Effector CD8-positive, alpha-beta T cell (primary cell): ENCODE results near the gene NR4A1.
A peak's percentile ranks its signal among the peaks of the same experiment; 100 is the strongest.

Source experiments
- DNase-seq: peaks from one replicate; lab custom pipeline; 2025; lab: John Stamatoyannopoulos, UW

The NR4A1 gene

DNA sequence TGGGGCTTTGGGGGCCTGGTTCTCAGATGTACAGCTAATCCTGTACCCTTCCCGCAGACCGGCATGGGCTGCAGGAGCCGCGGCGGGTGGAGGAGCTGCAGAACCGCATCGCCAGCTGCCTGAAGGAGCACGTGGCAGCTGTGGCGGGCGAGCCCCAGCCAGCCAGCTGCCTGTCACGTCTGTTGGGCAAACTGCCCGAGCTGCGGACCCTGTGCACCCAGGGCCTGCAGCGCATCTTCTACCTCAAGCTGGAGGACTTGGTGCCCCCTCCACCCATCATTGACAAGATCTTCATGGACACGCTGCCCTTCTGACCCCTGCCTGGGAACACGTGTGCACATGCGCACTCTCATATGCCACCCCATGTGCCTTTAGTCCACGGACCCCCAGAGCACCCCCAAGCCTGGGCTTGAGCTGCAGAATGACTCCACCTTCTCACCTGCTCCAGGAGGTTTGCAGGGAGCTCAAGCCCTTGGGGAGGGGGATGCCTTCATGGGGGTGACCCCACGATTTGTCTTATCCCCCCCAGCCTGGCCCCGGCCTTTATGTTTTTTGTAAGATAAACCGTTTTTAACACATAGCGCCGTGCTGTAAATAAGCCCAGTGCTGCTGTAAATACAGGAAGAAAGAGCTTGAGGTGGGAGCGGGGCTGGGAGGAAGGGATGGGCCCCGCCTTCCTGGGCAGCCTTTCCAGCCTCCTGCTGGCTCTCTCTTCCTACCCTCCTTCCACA is 7.6 kb downstream of the NR4A1 start:
- no peak for DNase-seq

DNA sequence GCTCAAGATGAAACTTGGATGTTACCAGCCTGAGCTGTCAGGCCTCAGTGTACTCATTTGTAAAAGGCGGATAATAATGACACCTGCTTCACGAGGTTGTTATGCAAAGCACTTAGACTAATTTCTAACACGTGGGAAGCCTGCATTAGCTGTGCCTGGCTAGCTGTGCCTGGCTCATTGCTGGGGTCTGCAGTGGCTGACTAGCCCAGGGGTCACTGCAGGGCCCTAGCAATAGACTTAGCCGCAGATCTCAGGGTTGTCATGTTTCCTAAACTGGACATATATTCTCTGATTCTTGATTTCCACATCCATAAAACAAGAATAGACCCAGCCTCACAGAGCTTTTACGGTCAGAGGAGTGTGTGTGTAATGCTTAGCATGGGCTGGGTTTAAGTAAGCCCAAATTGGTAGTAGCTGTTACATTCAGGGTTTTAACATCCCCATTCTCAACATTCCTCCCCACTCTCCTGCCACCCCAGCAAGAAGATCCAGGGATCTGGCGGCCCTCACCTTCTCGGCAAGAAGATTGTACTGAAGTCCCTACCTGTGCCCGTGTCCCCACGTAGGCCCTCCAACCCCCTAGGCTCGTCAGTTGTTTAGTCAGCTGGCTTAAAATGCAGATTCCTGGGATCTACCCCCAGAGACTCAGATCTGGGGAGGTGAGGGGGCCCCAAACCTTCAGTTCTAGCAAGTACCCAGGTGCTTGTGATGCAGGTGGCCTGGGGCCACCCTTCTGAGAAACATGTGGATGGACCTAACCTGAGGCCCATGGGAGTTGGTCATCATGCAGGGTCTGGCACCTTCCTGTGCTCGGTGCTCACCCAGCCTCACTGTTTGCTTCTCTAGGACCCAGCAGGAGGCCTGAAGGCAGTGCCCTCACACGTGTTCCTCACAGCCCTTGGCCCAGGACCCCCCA is 8.6 kb downstream of the NR4A1 start:
- no peak for DNase-seq

DNA sequence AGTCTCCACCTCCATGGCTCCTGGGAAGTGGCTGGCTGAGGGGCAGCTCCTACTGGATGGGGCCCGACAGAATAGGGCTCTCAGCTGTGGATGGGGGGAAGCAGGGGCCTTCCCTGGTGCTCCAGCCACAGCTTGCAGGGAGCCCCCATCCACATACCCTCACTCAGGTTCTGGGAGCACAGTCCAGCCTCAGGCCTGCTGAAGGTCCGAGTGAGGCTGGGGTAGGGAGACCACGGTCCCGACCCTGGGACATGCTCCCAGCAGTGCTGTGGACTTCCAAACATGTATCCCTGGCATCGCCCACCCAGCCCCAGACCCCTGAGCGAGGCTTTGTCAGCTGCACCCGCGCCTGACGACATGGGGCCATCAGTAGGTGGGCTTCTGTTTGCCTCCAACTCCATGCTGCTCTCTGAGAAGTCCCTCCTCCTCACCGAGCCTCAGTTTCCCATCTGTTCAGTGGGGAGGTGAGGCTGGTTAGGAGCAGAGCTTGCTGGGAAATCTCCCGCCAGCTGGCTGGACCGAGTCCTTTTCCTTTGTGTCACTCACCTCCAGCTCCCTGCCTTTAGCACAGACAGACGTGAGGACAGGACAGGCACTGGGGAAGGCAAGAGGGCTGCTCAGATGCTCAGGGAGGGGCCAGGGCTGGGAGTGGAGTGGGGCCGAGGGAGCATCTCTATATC is 9.4 kb downstream of the NR4A1 start:
- DNase-seq = no peak

DNA sequence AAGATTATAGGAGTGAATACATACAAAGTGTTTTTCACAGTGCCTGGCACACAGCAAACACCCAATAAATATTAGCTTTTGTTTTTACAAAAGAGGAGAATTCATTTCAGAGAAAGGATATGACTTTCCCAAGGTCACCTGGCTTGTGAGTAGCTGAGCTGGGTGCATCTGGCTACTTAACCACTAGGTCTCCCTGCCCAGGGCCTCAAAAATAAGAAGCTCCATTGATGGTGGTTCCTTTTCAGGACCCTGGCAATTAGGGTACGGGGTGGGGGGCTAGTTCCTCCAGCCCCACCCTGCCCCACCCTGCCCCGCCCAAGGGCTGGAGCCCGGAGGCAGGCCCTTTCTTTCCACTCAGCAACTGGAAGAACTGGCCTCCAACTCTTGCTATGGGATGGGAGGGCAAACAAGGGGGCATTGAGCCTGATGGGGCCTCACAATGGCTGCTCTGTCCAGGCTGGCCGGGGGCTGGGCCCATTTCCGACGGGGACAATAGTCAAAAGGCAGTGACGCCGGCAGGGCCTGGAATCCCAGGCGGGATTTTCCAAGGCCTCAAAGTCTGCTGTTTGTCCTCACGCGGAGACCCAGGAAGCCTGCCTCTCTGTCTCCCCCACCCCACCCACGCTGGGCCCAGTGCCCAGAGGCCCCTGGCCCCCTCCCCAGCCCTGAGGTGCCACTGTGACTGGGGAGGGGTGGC is 10.4 kb downstream of the NR4A1 start:
- DNase-seq = no peak

DNA sequence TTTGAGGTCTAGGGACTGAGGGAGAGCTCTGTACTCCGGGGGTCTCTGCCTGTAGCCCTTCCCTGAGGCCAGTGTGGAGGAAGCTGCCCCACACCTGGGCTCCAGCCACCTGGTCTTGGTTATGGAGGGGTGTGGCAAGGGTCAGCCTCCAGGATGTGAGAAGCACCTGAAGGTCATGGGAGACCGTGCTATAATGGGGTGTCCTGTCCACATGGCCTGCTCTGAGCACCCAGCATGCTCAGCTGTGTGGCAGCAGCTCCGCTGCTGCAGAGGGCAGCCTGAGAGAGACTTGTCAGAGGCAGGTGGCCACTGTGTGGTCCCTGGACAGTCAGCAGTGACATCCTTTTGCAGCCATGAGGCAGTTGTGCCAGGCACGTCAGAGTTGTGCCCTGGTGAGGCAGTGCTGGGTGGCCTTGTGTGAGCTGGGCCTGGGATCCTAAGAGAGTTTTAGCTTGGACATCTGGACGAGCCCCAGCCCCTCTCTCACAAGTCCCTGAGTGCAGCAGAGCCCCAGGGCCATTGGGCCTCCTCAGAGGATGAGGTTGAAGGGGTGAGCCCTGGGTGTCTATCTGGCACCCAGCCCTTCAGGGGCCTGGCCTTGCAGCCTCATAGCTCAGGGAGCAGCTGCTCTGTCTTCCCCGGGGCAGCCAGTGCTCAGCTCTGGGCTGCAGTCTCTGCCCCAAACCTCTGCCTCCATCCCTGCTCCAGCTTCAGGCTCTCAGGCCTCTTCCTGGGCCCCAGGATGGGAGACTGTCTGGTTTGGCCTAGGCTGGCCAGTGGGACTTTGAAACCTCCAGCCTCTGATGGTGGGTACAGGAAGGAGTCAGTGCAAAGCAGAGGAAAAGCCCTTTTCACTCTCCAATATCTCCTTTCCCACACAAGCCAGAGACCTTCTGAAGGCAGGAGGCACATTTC is 11.2 kb downstream of the NR4A1 start:
- DNase-seq = no peak

DNA sequence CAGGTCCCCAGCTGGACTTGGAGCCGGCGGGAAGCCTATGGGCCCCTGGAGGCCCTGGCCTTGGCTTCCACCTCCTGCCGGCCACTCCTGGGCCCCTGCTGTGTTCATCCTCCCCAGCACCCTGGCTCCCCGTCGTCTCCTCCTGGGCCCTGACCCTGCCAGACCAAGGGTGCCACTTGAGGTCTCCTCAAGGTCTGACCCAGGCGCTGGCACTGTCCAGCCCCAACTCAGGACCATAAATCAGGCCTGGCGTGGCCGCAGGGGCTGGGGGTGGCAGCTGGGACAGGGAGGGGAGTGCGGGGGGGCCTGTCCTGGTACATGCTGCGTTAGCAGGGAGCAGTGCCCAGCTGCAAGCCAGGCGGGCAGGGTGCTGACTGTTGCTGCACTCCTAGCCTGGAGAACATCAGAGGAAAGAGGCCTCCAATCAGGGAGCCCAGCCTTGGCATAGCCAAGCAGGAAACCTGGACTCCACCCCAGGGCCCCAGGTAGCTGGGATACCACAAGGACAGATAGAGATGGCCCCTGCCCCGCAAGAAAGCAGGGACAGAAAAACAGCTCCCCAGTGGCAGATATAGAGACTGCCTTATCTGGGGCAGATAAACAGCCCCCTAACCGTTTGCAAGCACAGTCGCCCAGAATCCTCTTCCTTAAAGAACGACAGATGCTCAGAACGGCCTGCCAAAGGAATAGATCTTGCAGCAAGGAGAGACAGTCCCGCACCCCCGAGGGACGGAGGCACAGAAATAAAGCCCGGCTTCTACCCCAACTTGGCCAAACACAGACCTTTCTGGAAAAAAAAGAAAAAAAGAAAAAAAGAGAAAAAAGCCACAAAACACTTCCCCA is 12.1 kb downstream of the NR4A1 start:
- no peak for DNase-seq

DNA sequence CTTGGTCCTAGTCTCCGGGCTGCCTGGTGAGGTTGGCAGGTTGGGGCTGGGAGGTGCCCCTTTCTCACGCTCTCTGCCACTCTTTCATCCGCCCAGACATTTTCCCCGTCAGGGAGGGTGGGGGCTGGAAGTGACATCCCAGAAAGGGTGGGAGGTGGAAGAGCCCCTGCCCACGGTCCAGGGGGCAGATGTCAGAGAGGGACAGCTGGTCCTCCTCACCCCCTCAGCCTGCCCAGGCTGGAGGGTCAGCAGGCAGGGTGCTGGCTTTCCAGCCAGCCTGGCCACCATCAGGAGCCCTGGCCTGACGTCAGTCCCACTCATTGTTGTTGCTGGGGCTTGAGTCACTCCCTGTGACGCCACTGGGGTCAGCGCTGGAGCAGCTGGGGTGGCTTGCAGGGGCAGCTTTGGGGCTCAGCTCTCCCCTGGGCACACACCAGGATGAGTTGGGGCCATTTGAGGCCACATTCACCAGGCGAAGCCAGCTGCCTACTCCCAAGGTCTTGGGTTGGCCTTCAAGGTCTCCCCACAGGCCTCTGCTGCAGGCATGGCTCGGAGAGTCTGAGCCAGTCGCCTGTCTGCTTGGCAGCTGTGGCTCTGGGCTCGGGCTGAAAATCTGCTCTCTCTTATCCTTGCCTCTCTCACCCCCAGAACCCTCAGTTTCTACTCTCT is 12.9 kb downstream of the NR4A1 start:
- DNase-seq = no peak

DNA sequence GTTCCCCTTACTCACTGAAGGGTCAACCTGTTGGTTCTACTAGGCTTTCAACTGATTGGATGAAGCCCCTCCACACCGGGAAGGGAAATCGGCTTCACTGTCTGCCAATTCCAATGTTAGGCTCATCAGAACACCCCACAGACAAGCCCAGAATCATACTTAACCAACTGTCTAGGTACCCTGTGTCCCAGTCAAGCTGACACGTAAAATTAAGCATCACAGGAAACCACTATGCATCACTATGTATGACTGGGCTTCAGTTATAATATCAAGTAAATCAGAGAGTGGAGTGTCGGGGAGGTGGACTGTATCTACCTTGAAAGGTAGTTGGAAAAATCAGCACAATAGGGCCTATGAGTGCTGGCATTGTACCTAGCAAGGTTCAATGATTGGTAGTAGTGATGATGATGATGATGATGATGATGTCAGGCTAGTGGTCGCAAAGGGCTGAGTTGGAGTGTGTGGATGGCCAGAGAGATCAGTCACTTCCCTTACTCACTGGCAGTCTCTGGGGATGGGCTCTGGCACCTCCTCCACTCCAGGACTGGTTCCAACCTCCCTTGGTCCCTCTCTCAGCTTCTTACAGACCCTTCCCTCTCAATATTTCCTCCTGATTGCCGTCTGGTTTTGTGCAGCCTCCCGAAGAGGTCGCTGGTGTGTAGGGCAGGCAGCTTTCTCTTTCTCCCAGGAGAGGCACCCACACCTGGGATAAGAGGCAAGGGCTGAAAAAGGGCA is 15.3 kb downstream of the NR4A1 start:
- no peak for DNase-seq

DNA sequence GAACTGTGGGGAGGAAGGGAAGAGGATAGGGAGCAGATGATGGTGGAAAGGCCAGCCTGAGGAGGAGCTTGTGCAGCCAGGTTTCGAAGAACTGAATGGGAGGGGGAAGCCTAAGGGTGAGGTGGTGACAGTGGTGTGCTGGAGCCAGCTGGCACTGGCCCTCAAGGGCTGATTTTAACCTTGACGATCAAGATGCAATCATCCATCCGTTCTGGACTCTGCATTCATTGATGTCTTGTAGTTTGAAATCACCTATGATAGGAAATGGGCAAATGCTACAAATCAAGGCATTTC is 15.8 kb downstream of the NR4A1 start:
- no peak for DNase-seq

DNA sequence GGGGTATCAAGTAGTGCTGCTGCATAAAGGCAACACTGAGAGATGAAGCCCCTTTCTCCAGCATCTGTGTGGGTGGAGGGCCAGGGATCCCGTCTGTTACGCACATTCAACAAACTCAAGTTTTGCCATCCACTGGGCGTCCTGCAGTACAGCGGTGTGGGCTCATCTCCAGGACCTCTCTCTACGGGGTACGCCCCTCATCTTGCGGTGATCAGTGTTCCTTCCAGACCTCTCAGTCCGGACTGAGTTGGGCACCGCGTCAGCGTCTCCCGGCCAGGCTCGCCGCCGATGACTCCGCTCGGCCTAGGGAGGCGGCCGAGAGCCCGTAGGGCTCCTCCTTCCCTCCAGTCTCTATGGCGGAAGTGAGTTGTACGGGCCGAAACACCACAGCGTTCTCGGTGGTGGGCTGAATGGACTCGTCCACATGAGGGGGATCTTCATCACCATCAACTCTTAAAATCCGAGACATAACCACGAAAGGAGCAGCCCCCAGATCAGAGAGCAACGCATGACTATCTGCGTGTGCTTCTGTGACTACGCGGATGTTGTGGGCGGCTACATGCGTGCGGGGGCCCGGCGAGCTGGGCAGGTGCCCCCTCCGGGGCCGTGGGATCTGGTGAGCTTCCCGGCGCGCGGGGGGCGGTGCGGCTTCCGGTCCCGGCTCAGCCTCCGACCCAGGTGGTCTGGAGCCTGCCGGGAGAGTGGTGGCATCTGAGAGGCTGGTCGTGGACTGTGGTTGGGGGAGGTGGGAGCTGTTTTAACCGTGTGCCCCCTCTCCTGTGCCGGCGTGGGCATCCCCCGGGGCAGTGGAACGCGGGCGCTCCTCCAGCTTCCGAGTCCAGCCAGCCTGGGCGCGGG is 18.3 kb downstream of the NR4A1 start, which contains the start of gene ATG101:
Gene ATG101 (plus strand): TSS at position 652 of the 858 bp plus-strand sequence. CDS start 3,673 bp downstream, outside the sequence.
- DNase-seq = peak; percentile 72

DNA sequence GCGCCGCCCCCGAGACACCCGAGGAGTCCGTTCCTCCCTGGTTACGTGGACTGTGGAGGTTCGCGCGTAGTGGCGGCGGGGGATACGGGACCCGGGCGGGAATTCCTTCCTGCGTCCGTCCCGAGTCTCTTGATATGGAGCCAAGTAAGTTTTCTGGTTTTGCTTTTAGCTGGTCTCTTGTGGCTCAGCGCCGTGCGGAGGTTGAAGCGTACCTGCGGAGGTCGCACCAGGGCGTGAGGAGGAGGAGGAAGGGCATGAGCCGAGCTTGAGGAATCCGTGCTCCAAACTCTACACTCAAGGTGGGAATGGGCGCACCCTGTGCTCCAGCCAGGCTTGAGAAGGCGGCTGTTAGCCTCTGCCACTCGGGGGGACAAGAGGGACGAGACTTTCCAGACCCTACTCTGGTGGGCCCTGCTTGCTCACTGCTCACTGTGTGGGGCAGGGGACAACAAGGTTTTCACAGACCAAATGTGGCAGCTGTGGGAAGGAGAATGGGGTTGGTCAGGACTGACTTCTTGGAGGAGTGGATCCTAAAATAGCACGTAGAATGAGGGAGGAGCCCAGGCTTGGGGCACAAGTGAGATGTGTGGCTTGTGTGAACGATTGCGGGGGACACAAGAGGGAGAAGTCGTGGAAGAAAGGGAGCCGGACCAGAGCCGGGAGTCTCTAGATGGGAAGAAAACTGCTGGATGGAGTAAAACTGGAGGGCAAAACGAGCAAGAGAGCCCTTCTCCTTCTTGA is 19.1 kb downstream of the NR4A1 start:
- no peak for DNase-seq

DNA sequence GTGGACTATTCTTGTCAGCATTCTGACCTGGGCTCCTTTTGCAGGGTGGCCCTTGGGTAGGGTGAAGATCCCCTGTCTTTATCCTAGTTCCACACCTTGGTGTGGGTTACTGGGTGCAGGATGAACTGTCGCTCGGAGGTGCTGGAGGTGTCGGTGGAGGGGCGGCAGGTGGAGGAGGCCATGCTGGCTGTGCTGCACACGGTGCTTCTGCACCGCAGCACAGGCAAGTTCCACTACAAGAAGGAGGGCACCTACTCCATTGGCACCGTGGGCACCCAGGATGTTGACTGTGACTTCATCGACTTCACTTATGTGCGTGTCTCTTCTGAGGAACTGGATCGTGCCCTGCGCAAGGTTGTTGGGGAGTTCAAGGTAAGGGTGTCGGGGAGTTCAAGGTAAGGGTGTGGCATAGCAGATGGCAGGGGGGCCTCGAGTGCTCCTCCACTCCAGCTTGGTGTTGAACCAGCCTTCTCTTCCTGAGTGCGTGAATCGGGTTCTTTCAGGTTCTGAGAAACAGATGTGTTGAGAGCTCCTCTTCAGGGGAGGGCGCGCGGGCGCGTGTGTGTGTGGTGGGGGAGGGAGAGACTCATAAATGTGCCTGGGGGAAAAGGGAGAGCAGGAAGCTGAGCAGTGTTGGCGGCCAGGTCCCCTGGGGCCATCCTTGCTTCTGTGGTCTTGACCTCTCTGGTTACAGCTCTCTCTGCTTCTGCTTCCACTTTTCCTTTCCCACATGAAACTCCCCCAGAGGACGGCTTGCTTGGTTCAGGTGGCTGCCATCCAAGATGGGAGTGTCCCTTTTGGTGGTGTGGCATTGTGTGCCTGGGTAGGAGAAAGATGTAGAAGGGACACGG is 22.5 kb downstream of the NR4A1 start:
- DNase-seq = no peak

DNA sequence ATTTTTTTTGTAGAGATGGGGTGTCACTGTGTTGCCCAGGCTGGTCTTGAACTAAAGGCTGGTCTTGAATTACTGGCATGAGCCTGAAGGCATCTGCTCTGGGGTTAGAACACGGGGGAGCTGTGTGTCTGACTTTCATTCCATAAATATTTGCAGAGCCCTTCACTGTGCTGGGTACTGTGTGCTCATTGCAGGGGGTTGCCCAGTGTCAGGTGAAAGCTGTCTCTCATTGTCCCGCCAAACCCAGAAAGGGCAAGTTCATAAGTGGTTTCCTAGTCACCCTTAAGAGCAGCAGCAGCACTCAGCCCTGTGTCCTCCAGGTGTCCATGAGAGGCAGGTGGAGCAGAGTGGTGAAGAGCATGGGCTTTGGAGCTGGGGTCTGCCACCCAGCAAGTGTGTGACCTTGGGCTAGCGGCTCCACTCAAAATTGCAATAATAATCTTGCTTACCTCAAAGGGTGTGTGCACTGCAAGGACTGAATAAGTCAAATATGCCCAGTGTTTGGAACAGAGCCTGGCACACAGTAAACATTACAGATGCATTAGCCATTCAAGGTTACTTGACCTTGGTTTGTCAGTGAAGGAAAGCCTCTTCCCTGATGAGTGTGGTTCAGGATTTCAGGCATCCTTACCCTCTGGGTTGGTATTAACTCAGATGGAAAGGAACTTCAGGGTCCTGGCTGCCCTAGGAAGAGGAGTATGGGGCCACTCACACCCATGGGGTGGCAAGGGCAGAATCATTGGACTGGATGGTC is 23.9 kb downstream of the NR4A1 start:
- DNase-seq = no peak

DNA sequence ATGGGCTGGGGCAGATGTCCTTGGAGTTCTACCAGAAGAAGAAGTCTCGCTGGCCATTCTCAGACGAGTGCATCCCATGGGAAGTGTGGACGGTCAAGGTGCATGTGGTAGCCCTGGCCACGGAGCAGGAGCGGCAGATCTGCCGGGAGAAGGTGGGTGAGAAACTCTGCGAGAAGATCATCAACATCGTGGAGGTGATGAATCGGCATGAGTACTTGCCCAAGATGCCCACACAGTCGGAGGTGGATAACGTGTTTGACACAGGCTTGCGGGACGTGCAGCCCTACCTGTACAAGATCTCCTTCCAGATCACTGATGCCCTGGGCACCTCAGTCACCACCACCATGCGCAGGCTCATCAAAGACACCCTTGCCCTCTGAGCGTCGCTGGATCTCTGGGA is 25.6 kb downstream of the NR4A1 start:
- no peak for DNase-seq

DNA sequence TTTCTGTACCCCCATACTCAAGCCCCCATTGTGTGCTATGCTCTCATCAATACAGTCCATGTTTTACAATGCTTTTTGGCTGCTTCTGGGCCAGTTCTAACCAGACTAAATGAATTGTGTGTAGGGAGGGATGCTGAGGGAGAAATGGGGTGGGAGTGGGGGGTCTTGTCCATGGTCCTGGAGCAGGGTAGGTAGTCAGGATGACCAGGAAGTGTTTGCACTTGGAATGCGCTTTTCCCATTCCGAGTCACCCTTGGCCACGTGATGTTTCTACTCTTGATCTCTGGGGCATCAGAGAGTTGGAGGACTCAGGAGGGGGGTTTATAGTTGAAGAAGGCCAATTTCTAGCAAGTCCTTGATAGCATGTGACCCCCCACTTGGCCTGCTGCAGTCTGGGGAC is 27.0 kb downstream of the NR4A1 start:
- DNase-seq = no peak
